ENCODE data around the gene CFD.

GRCh38 chr19:872266-872951 is 12.9 kb downstream of the CFD start:
- TF ChIP-seq CTCF (conservative IDR thresholded peaks at IDR 0.05) (no peak), EZH2 (IDR thresholded peaks at IDR 0.05; ENCODE audit: low read depth) (no peak)
